ENCODE data around the gene TTLL12.

The TTLL12 gene

DNA sequence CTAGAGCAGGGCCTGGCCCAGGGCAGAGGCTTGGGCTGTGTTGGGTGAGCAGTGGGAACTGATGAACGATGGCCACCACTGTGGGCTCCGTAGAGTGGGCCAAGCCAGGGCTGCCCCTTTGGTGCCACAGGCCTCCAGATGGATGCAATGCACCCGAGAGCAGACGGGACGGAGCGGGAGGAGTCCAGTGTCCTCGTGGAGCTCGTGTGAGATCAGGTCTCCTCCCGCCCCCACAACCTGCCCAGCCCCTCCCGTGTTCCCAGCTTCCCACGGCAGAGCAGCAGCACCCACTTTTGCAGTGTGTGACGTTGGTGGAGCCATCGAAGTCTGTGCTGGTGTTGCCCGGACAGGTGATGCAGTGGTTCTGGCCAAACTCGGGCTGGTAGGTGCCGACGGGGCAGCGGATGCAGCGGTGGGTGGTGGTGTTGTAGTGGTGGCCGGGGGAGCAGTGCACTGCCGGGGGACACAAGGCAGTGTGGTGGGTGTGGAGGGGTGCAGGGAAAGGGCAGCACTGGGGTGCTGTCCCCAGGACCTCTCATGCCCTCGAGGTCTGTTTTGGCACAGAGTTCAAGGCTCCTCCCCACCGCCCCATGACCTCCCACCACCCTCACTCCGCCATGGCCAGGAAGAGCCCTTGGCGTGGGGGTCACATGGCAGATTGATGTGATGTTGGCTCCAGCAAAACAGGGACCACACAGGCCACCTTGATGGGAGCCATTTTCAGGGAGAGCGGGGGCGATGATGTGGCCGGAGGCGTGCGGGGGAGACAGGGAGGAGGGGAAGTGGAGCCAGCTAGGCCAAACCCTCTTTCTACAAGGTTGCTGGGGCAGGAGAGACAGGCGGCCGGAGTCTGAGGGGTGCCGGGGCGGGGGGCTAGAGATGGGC lies 23.9 kb upstream of the TTLL12 start:
- Histone ChIP-seq H3K79me2 (ENCODE audit: low read length) (no peaks in the 10 kb centered on the region), H2AFZ (ENCODE audit: low read depth, low read length) (no peak overlapping the region), H3K9ac (ENCODE audit: low read length) (no peak overlapping the region), H4K20me1 (ENCODE audit: insufficient read depth, low read length) (0 out of 2 replicates have a peak, but pooled peaks cover 2% of the 10 kb centered on the region), H3K27me3 (ENCODE audit: low read depth, low read length) (peaks cover 4% of the 10 kb centered on the region), H3K4me1 (ENCODE audit: low read length) (no peaks in the 10 kb centered on the region), H3K27ac (ENCODE audit: low read length) (no peak overlapping the region), H3K4me3 (ENCODE audit: low read length) (no peak overlapping the region), H3K4me2 (ENCODE audit: low read length) (no peak overlapping the region), H3K36me3 (replicated peaks; ENCODE audit: low read depth, low read length) (no peaks in the 10 kb centered on the region), H3K9me3 (ENCODE audit: insufficient read depth, low read length) (no peaks in the 10 kb centered on the region)
- TF ChIP-seq EZH2phosphoT487 (IDR thresholded peaks at IDR 0.05; ENCODE audit: low read depth) = no peak
- TF ChIP-seq, protein P1, sequence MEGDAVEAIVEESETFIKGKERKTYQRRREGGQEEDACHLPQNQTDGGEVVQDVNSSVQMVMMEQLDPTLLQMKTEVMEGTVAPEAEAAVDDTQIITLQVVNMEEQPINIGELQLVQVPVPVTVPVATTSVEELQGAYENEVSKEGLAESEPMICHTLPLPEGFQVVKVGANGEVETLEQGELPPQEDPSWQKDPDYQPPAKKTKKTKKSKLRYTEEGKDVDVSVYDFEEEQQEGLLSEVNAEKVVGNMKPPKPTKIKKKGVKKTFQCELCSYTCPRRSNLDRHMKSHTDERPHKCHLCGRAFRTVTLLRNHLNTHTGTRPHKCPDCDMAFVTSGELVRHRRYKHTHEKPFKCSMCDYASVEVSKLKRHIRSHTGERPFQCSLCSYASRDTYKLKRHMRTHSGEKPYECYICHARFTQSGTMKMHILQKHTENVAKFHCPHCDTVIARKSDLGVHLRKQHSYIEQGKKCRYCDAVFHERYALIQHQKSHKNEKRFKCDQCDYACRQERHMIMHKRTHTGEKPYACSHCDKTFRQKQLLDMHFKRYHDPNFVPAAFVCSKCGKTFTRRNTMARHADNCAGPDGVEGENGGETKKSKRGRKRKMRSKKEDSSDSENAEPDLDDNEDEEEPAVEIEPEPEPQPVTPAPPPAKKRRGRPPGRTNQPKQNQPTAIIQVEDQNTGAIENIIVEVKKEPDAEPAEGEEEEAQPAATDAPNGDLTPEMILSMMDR (IDR thresholded peaks at IDR 0.05; ENCODE audit: low read depth, low read length) = no peak

DNA sequence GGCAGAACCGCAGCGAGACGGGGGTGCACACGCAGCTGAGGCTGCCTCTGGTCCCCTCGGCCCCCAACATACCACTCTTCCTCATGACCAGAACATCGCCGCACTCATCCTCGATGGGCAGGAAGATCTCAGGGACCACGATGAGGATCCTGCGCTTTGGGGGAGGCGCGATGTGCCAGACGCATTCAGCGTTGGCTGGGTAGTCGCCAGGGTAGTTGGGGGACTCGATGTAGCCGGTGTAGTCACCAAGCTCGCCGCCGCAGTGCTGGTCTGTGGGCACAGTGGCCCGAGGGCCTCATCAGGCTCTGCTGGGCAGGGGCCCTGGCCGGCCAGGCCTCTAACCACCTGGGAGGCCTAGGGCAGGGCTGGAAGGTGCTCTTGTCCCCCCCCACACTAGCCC lies 23.0 kb upstream of the TTLL12 start:
- Histone ChIP-seq H3K4me3 (ENCODE audit: low read length) (no peak overlapping the region), H4K20me1 (ENCODE audit: insufficient read depth, low read length) (0 out of 2 replicates have a peak, but pooled peaks cover 2% of the 10 kb centered on the region), H3K27me3 (ENCODE audit: low read depth, low read length) (peaks cover 4% of the 10 kb centered on the region), H3K4me2 (ENCODE audit: low read length) (no peak overlapping the region), H3K27ac (ENCODE audit: low read length) (no peak overlapping the region), H3K4me1 (ENCODE audit: low read length) (no peaks in the 10 kb centered on the region), H3K79me2 (ENCODE audit: low read length) (no peaks in the 10 kb centered on the region), H2AFZ (ENCODE audit: low read depth, low read length) (no peak overlapping the region), H3K9me3 (ENCODE audit: insufficient read depth, low read length) (no peaks in the 10 kb centered on the region), H3K36me3 (replicated peaks; ENCODE audit: low read depth, low read length) (no peaks in the 10 kb centered on the region), H3K9ac (ENCODE audit: low read length) (no peak overlapping the region)
- no peak for TF ChIP-seq EZH2phosphoT487 (IDR thresholded peaks at IDR 0.05; ENCODE audit: low read depth)
- TF ChIP-seq, protein P1 (IDR thresholded peaks at IDR 0.05; ENCODE audit: low read depth, low read length) = no peak

DNA sequence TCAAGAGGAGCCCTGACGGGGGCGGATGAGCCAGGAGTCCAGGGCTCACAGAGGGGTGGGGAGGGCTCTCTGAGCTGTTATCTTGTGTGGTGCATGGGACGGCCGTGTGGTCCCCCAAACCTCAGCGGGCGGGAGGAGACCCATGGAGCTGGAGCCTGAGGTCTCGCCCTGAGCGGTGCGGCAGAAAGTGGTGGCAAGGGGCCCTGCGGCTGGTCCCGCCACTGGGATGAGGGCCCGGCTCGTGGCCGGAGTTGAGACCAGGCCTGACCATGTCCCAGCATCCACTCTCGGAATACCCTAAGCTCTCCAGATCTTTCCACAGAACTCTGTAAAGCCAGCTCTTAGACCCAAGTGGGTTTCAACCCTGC lies 22.6 kb upstream of the TTLL12 start:
- H4K20me1 ChIP-seq (ENCODE audit: insufficient read depth, low read length) = 0 out of 2 replicates have a peak, but pooled peaks cover 2% of the 10 kb centered on the region
- peaks cover 4% of the 10 kb centered on the region for H3K27me3 ChIP-seq (ENCODE audit: low read depth, low read length)
- no peak overlapping the region for H3K9ac ChIP-seq (ENCODE audit: low read length)
- H3K4me1 ChIP-seq (ENCODE audit: low read length) = no peaks in the 10 kb centered on the region
- no peak overlapping the region for H3K4me3 ChIP-seq (ENCODE audit: low read length)
- H3K79me2 ChIP-seq (ENCODE audit: low read length) = no peaks in the 10 kb centered on the region
- no peak overlapping the region for H2AFZ ChIP-seq (ENCODE audit: low read depth, low read length)
- TF ChIP-seq, protein P1 (IDR thresholded peaks at IDR 0.05; ENCODE audit: low read depth, low read length) = no peak
- no peak for TF ChIP-seq EZH2phosphoT487 (IDR thresholded peaks at IDR 0.05; ENCODE audit: low read depth)
- no peaks in the 10 kb centered on the region for H3K9me3 ChIP-seq (ENCODE audit: insufficient read depth, low read length)
- no peaks in the 10 kb centered on the region for H3K36me3 ChIP-seq (replicated peaks; ENCODE audit: low read depth, low read length)
- H3K4me2 ChIP-seq (ENCODE audit: low read length) = no peak overlapping the region
- H3K27ac ChIP-seq (ENCODE audit: low read length) = no peak overlapping the region

DNA sequence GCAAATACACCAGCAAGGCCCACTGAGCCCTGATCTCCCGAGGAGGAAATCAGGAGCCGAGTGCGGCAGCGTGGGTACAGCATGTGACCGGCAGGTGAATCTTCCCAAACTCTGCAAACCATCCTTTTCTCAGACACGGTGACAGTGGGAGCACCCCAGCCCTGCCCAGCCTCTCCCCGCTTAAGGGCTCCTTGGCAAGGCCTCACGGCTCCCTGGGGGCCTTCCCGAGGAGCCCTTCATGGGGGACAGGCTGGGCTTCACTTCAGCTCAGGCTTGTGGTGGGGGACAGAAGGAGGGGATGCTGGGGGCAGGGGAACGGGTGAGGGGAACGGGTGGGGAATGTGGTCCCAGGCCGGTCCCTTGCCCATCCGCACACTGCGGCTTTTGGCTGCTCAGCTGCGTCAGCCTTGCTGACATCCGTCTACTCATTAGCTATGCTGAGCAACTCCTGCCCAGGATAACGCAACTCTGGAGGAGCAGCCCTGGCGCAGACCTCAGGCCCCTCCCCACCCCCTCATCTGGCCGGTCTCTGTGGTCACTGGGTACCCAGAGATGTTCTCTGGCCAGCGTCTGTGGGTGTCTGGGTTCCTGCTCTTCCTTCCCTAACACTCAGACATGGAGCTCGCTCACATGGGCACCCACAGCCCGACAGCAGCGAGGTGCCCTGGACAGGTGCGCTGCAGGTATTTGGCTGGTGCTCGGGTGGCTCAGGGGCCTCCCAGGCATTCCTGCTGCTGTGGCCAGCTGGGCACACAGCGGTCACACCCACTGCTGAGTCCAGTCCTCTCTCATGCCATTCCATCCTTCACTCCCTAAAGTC lies 22.0 kb upstream of the TTLL12 start:
- TF ChIP-seq EZH2phosphoT487 (IDR thresholded peaks at IDR 0.05; ENCODE audit: low read depth) = no peak
- TF ChIP-seq, protein P1 (IDR thresholded peaks at IDR 0.05; ENCODE audit: low read depth, low read length) = no peak
- no peaks in the 10 kb centered on the region for H3K4me1 ChIP-seq (ENCODE audit: low read length)
- no peak overlapping the region for H3K4me3 ChIP-seq (ENCODE audit: low read length)

More for the DNA sequence above, 22.0 kb upstream of the TTLL12 start:
- H3K9me3 ChIP-seq (ENCODE audit: insufficient read depth, low read length) = no peaks in the 10 kb centered on the region
- no peak overlapping the region for H3K9ac ChIP-seq (ENCODE audit: low read length)
- H3K36me3 ChIP-seq (replicated peaks; ENCODE audit: low read depth, low read length) = no peaks in the 10 kb centered on the region
- H3K27me3 ChIP-seq (ENCODE audit: low read depth, low read length) = peaks cover 4% of the 10 kb centered on the region
- no peaks in the 10 kb centered on the region for H3K79me2 ChIP-seq (ENCODE audit: low read length)
- no peak overlapping the region for H2AFZ ChIP-seq (ENCODE audit: low read depth, low read length)
- H4K20me1 ChIP-seq (ENCODE audit: insufficient read depth, low read length) = 0 out of 2 replicates have a peak, but pooled peaks cover 2% of the 10 kb centered on the region
- no peak overlapping the region for H3K27ac ChIP-seq (ENCODE audit: low read length)
- no peak overlapping the region for H3K4me2 ChIP-seq (ENCODE audit: low read length)
